ENCODE measurements around the gene ZNF79.
A peak's percentile ranks its signal among the peaks of the same experiment; 100 is the strongest.

The ZNF79 gene

DNA sequence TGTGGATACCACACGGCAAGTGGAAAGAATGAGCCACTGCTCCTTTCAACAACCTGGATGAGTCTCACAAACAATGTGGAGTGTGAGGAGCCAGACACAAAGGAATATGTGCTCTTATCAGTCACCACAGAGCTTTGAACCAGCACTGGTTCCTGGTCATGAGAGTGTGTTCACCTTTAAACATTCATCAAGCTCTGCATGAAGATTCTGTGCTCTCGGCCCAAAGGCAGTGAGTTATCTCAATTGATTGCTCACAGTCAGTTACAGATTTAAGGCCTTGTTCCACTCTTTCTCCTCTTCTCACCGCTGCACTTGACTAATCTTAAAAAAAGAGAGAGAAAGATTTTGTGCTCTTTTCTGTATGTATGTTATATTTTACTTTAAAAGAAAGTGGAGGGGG is 46.5 kb downstream of the ZNF79 start:
- Mint-ChIP-seq H3K36me3 (peaks cover 44 to 62% of the 10 kb centered on the region in 2 donors), H3K27me3 (no peaks in the 10 kb centered on the region)

DNA sequence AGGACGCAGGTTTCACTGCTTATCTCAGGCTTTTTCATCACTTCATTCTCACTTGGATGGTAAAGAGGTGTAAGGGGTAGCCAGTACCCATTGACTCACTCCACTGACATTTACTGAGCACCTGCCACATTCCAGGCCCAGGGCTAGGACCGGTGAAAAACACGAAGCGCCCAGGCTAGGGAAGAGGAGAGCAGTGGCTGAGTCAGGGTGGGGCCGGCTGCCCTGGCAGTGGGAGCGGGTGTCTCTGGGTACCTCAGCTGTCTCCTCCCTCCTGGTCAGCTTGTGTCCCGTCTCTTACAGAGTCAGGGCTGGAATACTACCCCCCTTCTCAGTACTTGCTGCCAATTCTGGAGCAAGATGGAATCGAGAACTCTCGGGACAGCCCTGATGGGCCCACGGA is 49.3 kb downstream of the ZNF79 start:
- no peaks in the 10 kb centered on the region for H3K27me3 Mint-ChIP-seq
- ATAC-seq (replicated peaks) (no peak), DNase-seq (no peak)
- H3K27ac Mint-ChIP-seq: no peak overlapping the region
- no peaks in the 10 kb centered on the region for H3K9me3 Mint-ChIP-seq
- no peaks in the 10 kb centered on the region for H3K4me1 Mint-ChIP-seq
- peaks cover 34 to 57% of the 10 kb centered on the region in 2 donors for H3K36me3 Mint-ChIP-seq
- no peak overlapping the region for H3K4me3 Mint-ChIP-seq

More for the DNA sequence above, 46.5 kb downstream of the ZNF79 start:
- Mint-ChIP-seq H3K4me3 (no peak overlapping the region), H3K9me3 (no peaks in the 10 kb centered on the region), H3K4me1 (no peaks in the 10 kb centered on the region), H3K27ac (no peak overlapping the region)
- DNase-seq (no peak), ATAC-seq (replicated peaks) (no peak)

DNA sequence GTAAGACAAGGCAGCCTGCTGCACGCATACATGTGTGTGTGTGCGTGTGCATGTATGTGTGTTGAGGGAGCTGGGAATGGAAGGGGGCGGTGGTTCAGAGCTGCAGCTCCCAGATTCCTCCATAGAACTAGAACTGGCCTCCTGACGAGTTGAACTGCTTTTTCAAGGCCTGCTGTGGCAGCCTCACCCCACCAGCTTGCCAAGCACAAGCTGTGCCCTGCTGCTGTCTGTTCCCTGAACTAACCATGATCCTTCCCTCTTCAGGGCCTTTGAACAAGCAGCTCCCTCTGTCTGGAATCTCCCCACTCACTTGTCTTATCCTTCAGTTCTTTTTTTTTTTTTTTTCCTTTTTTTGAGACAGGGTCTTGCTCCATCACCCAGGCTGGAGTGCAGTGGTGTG is 49.8 kb downstream of the ZNF79 start:
- no peak overlapping the region for H3K4me3 Mint-ChIP-seq
- H3K36me3 Mint-ChIP-seq: peaks cover 37 to 60% of the 10 kb centered on the region in 2 donors
- no peaks in the 10 kb centered on the region for H3K27me3 Mint-ChIP-seq
- no peaks in the 10 kb centered on the region for H3K9me3 Mint-ChIP-seq
- ATAC-seq (replicated peaks) (no peak), DNase-seq (no peak)
- no peaks in the 10 kb centered on the region for H3K4me1 Mint-ChIP-seq
- peak overlapping the region; percentile 1 for H3K27ac Mint-ChIP-seq

DNA sequence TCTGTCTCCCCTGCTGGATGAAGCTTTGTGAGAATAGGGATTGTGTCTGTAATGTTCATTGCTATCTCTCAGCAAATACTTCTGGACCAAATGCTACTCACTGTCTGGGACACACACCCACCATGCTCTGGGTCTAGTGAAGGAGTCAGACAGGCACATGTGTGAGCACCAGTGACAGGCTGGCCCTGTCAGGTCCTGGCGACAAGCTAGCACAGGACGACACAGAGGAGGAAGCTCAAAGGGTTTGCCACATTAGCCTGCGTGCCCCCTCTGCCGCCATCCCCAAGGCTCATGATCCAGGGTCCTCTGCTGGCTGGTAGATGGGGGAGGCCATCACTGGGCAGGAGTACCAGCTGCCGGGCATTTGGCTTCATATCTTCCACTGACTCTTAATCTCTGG is 50.4 kb downstream of the ZNF79 start:
- Mint-ChIP-seq H3K4me1 (no peaks in the 10 kb centered on the region), H3K9me3 (no peaks in the 10 kb centered on the region), H3K27me3 (no peaks in the 10 kb centered on the region), H3K4me3 (no peak overlapping the region), H3K27ac (no peak overlapping the region), H3K36me3 (peaks cover 37 to 57% of the 10 kb centered on the region in 2 donors)
- DNase-seq (no peak), ATAC-seq (replicated peaks) (no peak)

DNA sequence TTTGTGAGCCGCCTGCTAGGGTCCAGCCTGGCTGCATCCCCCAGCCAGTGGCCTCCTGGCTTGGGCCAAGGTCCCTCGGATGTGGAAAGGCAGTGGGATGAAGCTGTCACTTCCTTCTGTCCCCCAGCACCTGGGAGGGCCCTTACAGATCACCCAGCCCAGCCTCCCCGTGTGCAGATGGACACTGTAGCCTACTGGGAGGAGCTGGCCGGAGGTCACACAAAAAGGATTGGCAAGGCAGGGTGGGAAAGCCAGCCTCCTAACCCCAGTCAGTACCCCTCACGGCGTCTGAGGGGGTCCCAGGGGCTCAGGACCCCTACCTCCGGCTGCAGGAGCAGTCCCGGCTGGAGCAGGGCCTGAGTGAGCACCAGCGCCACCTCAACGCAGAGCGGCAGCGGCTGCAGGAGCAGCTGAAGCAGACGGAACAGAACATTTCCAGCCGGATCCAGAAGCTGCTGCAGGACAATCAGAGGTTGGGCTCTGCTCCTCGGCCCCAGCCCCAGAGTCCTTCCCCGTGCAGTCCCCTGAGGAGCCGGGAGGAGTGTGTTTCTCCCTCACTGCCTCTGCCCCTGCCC is 55.4 kb downstream of the ZNF79 start:
- Mint-ChIP-seq H3K27me3 (no peaks in the 10 kb centered on the region), H3K4me3 (no peak overlapping the region), H3K36me3 (peaks cover 29 to 55% of the 10 kb centered on the region in 2 donors), H3K9me3 (no peaks in the 10 kb centered on the region), H3K4me1 (no peaks in the 10 kb centered on the region), H3K27ac (no peak overlapping the region)
- DNase-seq (no peak), ATAC-seq (replicated peaks) (no peak)

DNA sequence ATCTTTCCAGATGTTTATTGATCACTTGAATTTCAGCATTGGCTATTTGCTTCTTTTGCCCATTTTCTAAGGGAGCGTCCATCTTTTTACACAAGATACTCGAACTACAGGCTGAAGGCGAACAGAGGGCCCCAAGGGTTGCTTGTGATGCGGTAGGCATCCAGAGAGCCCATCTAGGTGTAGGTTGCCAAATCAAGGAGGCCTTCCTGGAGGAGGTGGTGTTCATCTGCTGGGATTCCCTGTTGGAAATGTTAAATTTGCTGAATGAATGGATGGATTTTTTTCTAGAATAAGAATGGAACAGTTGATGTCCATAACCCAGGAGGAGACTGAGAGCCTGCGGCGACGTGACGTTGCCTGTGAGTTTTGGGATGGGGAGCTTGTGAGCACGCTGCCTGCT is 58.5 kb downstream of the ZNF79 start:
- ATAC-seq (replicated peaks) (no peak), DNase-seq (no peak)
- H3K4me1 Mint-ChIP-seq: no peaks in the 10 kb centered on the region
- no peaks in the 10 kb centered on the region for H3K27me3 Mint-ChIP-seq
- H3K9me3 Mint-ChIP-seq: no peaks in the 10 kb centered on the region
- H3K27ac Mint-ChIP-seq: no peak overlapping the region
- peaks cover 33 to 53% of the 10 kb centered on the region in 2 donors for H3K36me3 Mint-ChIP-seq
- no peak overlapping the region for H3K4me3 Mint-ChIP-seq

DNA sequence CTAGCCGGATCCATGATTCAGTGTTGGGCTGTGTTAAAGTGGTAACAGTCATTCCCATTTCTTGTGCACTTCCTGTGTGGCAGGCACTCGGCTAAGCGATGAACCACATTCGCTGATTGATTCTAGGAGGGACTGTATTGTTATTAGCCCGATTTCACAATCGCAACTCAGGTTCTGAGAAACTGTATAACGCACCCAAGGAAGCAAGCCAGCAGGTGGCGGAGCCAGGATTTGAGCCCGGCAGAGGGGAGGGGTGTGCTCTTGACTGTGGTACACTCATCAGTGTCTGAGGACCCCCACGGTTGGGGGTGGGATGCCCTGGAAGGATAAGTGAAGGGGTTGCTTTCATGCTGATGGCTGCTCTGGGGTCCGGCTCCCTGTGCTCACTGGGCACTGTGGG is 61.8 kb downstream of the ZNF79 start:
- Mint-ChIP-seq H3K36me3 (peaks cover 30 to 49% of the 10 kb centered on the region in 2 donors), H3K27me3 (no peaks in the 10 kb centered on the region), H3K9me3 (no peaks in the 10 kb centered on the region), H3K4me3 (no peak overlapping the region), H3K4me1 (no peaks in the 10 kb centered on the region), H3K27ac (no peak overlapping the region)
- no peak for DNase-seq
- no peak for ATAC-seq (replicated peaks)

DNA sequence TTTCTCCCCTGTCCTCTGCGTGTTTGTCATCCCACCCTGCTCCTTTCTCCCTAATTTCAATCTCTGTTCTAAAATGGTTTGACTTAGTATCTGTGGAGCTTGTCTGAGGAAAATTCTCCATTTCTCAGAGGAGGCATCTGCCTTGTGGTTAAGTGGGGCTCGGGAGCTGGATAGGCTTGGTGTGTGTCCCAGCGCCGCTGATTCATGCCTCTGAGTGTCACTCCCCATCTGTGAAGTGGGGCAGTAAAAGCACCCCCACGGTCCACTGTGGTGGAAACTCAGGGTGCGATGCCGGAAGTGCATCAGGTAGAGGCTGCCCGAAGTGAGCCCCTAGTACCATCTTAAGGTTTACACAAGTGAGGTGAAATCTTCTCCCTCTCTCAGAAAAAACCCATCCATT is 64.8 kb downstream of the ZNF79 start:
- ATAC-seq (replicated peaks): no peak
- DNase-seq: no peak
- no peak overlapping the region for H3K27ac Mint-ChIP-seq

DNA sequence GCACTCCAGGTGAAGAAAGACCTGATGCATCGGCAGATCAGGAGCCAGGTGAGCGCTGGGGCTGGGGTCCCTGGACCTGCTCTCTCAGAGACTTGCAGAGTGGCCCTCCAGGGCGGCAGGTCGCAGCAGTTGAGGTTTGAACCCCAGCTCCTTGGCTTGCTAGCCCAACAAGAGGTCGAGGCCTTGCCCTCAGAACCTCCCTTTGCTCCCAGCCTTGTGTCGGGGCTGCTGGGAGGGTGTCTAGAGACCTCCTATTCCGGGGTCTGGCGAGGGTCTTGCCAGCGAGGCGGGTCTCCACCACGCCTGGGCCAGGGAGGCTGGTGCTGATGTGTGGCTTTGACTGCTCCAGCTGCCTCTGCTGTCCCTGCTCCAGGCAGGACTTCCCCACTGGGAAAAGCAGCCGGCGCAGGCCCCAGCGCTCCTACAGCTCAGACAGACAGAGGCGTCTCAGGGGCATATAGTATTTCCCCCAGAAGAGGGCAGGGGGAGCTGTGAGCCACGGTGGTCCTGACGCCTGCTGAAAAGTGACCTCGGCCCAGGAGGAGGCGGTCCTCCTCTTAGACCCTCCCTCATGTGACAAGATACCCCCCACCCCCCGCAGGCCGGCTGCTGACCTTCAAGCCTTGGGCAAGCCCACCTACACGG is 65.4 kb downstream of the ZNF79 start:
- H3K27ac Mint-ChIP-seq: no peak overlapping the region
- no peaks in the 10 kb centered on the region for H3K27me3 Mint-ChIP-seq
- H3K4me3 Mint-ChIP-seq: no peak overlapping the region
- DNase-seq (no peak), ATAC-seq (replicated peaks) (no peak)
- no peaks in the 10 kb centered on the region for H3K9me3 Mint-ChIP-seq
- H3K4me1 Mint-ChIP-seq: no peaks in the 10 kb centered on the region
- peaks cover 38 to 51% of the 10 kb centered on the region in 2 donors for H3K36me3 Mint-ChIP-seq

More for the DNA sequence above, 64.8 kb downstream of the ZNF79 start:
- Mint-ChIP-seq H3K4me1 (no peaks in the 10 kb centered on the region), H3K36me3 (peaks cover 39 to 56% of the 10 kb centered on the region in 2 donors), H3K4me3 (no peak overlapping the region), H3K27me3 (no peaks in the 10 kb centered on the region), H3K9me3 (no peaks in the 10 kb centered on the region)

DNA sequence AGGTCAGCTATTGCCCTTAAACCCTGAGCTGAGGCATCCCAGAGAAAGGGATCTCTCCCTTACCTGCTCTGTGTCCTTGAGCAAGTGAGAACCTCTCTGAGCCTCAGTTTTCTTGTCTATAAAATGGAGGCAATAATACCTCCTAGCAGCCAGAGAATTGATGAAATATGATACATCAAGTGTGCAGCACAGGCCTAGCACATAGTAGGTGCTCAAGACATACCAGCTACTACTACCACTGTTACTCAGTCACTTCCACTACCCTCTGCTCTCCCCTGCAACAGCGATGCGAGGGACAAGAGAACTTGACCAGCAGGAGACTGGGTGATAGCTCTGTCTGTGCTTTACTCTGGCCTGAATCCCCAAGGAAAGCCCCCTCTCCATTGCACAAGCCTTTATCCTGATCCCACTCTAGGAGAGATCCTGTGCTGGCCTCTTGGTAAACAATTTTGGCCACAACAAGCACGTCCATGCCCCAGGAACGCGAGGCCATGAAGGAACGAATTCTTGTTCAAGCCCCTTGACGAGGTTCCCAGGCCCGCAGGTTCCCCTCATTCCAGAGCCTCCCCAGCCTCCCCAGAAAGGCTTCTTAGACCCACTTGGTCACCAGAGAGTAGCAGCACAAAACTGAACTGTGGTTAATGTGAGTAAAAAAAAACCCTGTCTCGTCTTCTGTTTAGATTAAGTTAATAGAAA is 66.5 kb downstream of the ZNF79 start:
- no peak for ATAC-seq (replicated peaks)
- no peaks in the 10 kb centered on the region for H3K9me3 Mint-ChIP-seq
- H3K4me3 Mint-ChIP-seq: no peak overlapping the region
- H3K27ac Mint-ChIP-seq: no peak overlapping the region
- H3K36me3 Mint-ChIP-seq: peaks cover 37 to 50% of the 10 kb centered on the region in 2 donors
- no peak for DNase-seq
- no peaks in the 10 kb centered on the region for H3K27me3 Mint-ChIP-seq
- no peaks in the 10 kb centered on the region for H3K4me1 Mint-ChIP-seq

DNA sequence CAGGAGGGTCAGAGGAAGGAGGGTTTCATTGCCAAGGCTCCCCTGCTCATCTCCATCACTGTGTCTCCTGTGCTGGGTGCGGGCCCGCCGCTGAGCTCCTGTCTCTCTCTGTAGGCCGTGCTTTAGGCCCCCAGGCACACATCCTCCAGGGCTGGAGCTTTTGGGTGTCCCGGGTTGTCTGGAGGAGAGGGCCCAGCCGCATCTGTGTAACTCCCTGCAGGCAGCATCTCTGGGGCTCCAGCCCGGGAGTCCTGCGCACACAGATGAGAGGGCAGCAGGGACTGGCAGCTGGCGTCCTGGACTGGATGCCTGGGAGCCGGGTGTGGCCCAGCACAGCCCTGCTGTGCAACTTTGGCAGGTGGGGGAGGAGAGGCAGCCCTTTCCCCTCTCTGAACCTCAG is 67.3 kb downstream of the ZNF79 start:
- Mint-ChIP-seq H3K4me3 (no peak overlapping the region), H3K36me3 (peaks cover 38 to 52% of the 10 kb centered on the region in 2 donors), H3K9me3 (no peaks in the 10 kb centered on the region), H3K27me3 (no peaks in the 10 kb centered on the region), H3K27ac (no peak overlapping the region), H3K4me1 (no peaks in the 10 kb centered on the region)
- DNase-seq (no peak), ATAC-seq (replicated peaks) (no peak)

DNA sequence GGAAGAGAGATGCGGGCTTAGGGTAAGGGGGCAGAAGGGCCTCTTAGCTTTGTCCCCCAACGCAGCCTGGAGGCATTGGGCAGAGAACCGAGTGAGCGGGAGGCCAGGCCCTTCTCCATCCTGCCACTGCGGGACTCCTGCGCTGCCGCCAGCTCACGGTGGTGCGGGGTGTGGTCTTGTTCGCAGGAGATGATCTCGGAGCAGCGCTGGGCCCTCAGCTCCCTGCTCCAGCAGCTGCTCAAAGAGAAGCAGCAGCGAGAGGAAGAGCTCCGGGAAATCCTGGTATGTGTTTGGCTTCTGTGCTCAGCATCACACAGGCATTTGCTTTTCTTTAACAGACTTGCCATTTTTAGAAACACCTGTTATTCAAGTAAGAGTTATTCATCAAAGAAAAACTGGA is 68.4 kb downstream of the ZNF79 start:
- DNase-seq (no peak), ATAC-seq (replicated peaks) (no peak)
- no peaks in the 10 kb centered on the region for H3K27me3 Mint-ChIP-seq
- H3K36me3 Mint-ChIP-seq: peaks cover 38 to 51% of the 10 kb centered on the region in 2 donors
- no peak overlapping the region for H3K4me3 Mint-ChIP-seq
- no peak overlapping the region for H3K27ac Mint-ChIP-seq
- H3K9me3 Mint-ChIP-seq: no peaks in the 10 kb centered on the region
- H3K4me1 Mint-ChIP-seq: no peaks in the 10 kb centered on the region

DNA sequence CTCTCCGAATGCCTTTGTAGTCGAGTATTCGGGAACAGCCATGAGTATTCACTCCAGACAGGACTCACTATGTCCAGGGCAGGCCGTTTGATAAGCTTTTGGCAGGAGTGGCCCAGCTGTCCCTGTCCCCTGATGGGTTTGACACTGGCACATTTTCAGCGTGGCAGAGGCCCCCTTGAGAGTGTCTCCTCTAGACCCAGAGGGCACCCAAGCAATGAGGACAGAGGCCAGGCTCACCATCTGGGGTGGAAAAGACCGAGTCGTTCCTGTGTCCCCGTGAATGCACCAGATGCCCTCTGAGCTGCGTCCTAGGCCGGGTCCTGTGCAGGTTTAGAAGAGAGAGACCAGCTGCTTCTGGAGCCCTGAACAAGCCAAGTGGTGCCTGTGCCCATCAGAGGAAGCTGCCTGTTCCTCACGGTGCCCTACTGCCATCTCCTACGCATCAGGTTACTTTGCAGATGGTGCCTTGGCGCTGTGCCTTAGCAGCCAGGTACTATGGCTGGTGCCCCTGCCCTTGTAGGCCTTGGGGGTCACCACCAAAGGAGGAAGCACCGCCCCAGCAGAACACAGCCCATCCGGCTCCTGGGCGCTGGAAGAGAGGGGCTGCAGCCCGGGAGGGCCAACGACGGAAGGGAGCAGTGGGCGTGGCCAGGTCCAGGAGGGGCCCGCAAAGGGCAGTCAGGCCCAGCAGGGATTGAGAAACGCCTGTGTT is 69.6 kb downstream of the ZNF79 start:
- Mint-ChIP-seq H3K4me1 (no peaks in the 10 kb centered on the region), H3K36me3 (peaks cover 36 to 50% of the 10 kb centered on the region in 2 donors), H3K27me3 (no peaks in the 10 kb centered on the region), H3K9me3 (no peaks in the 10 kb centered on the region), H3K27ac (no peak overlapping the region), H3K4me3 (no peak overlapping the region)
- ATAC-seq (replicated peaks) (no peak), DNase-seq (no peak)

DNA sequence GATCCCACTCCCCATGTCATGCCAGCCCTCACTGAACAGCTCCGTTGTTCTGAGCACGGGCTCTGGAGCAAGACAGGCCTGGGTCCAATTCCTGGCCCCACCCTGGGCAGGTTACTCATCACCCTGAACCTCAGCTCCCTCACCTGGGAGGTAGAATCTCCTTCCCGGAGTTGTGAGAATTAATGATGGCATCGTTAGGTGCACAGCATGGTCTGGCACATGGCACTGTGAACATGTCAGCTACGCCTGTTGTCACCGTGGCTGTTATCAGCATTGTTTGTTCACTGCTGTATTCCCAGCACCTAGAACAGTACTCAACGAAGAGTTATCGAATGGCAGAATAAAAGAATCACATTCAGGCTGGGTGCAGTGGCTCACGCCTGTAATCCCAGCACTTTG is 70.1 kb downstream of the ZNF79 start:
- H3K9me3 Mint-ChIP-seq: no peaks in the 10 kb centered on the region
- H3K27me3 Mint-ChIP-seq: no peaks in the 10 kb centered on the region
- no peak for ATAC-seq (replicated peaks)
- H3K4me1 Mint-ChIP-seq: no peaks in the 10 kb centered on the region
- DNase-seq: no peak
- H3K4me3 Mint-ChIP-seq: no peak overlapping the region
- H3K27ac Mint-ChIP-seq: no peak overlapping the region
- peaks cover 36 to 44% of the 10 kb centered on the region in 2 donors for H3K36me3 Mint-ChIP-seq
